HepG2 (cell line): ENCODE measurements around the gene TMEM14C. TPM values are rescaled to one million over a fixed set of nuclear protein-coding genes. Genes with fewer than 3 reads are reported as not detected.

ENCODE experiments used
- HDAC1 ChIP-seq: sonication (generic); formaldehyde crosslinking; IDR thresholded peaks from 2 replicates; pipeline ENCODE4 v1.5.1; 2020; ENCODE audit warnings: mild to moderate bottlenecking, missing genetic modification reagents
- HDAC2 ChIP-seq: sonication (generic); formaldehyde crosslinking; IDR thresholded peaks from 2 replicates; pipeline ENCODE4 v1.4.0; 2020; ENCODE audit warnings: missing genetic modification reagents
- HES4 ChIP-seq: sonication (generic); formaldehyde crosslinking; IDR thresholded peaks from 2 replicates; pipeline ENCODE4 v1.9.0; 2021; ENCODE audit warnings: mild to moderate bottlenecking, missing genetic modification reagents, borderline replicate concordance
- HOMEZ ChIP-seq: IDR thresholded peaks from 2 replicates; pipeline ENCODE4 v1.6.1; 2016; ENCODE audit warnings: low read depth
- MIER3 ChIP-seq: IDR thresholded peaks from 2 replicates; pipeline ENCODE4 v1.6.1; 2016; ENCODE audit warnings: missing compliant biosample characterization, borderline replicate concordance
- MTF2 ChIP-seq: sonication (generic); formaldehyde crosslinking; IDR thresholded peaks from 2 replicates; pipeline ENCODE4 v1.5.0; 2020; ENCODE audit warnings: missing genetic modification reagents, borderline replicate concordance
- NFYC ChIP-seq: IDR thresholded peaks from 2 replicates; pipeline ENCODE4 v1.6.1; 2016; ENCODE audit warnings: missing genetic modification reagents, missing compliant biosample characterization
- REPIN1 ChIP-seq: sonication (generic); formaldehyde crosslinking; IDR thresholded peaks from 2 replicates; pipeline ENCODE4 v1.8.0; 2022; ENCODE audit warnings: missing genetic modification reagents, low read depth, mild to moderate bottlenecking, borderline replicate concordance
- RXRB ChIP-seq: IDR thresholded peaks from 2 replicates; pipeline ENCODE4 v1.6.1; 2016; ENCODE audit warnings: borderline replicate concordance, missing genetic modification reagents, missing compliant biosample characterization
- SMAD3 ChIP-seq: sonication (generic); formaldehyde crosslinking; IDR thresholded peaks from 2 replicates; pipeline ENCODE4 v1.4.0; 2020; ENCODE audit warnings: missing genetic modification reagents
- SMC3 ChIP-seq: IDR thresholded peaks from 2 replicates; pipeline ENCODE4 v1.6.1; 2011; ENCODE audit warnings: low read length, improper control_type of control experiment
- SNAI1 ChIP-seq: sonication (generic); formaldehyde crosslinking; IDR thresholded peaks from 2 replicates; pipeline ENCODE4 v1.5.0; 2020; ENCODE audit warnings: mild to moderate bottlenecking, missing genetic modification reagents, borderline replicate concordance
- SNAPC2 ChIP-seq: sonication (generic); formaldehyde crosslinking; IDR thresholded peaks from 2 replicates; pipeline ENCODE4 v1.8.1; 2022; ENCODE audit warnings: mild to moderate bottlenecking, missing genetic modification reagents
- ZHX1 ChIP-seq: sonication (generic); formaldehyde crosslinking; IDR thresholded peaks from 2 replicates; pipeline ENCODE4 v1.8.1; 2022; ENCODE audit warnings: low read depth, mild to moderate bottlenecking, missing genetic modification reagents
- ZNF224 ChIP-seq: sonication (generic); formaldehyde crosslinking; IDR thresholded peaks from 2 replicates; pipeline ENCODE4 v1.5.0; 2020; ENCODE audit warnings: mild to moderate bottlenecking, missing genetic modification reagents
- ZNF280B ChIP-seq: sonication (generic); formaldehyde crosslinking; IDR thresholded peaks from 2 replicates; pipeline ENCODE4 v1.5.0; 2020; ENCODE audit warnings: missing genetic modification reagents, mild to moderate bottlenecking, borderline replicate concordance
- ZNF333 ChIP-seq: sonication (generic); formaldehyde crosslinking; IDR thresholded peaks from 2 replicates; pipeline ENCODE4 v1.4.0; 2020; ENCODE audit warnings: mild to moderate bottlenecking, missing genetic modification reagents, borderline replicate concordance
- ZNF543 ChIP-seq: sonication (generic); formaldehyde crosslinking; IDR thresholded peaks from 2 replicates; pipeline ENCODE4 v1.4.0; 2020; ENCODE audit warnings: mild to moderate bottlenecking, missing genetic modification reagents
- ZNF557 ChIP-seq: sonication (generic); formaldehyde crosslinking; IDR thresholded peaks from 2 replicates; pipeline ENCODE4 v1.4.0; 2020; ENCODE audit warnings: missing genetic modification reagents
- ZNF704 ChIP-seq: sonication (generic); formaldehyde crosslinking; IDR thresholded peaks from 2 replicates; pipeline ENCODE4 v1.8.1; 2023; ENCODE audit warnings: mild to moderate bottlenecking, inconsistent platforms, moderate library complexity, missing genetic modification reagents, borderline replicate concordance
- ZNF720 ChIP-seq: sonication (generic); formaldehyde crosslinking; IDR thresholded peaks from 2 replicates; pipeline ENCODE4 v1.4.0; 2020; ENCODE audit warnings: missing genetic modification reagents
- ZNF768 ChIP-seq: sonication (generic); formaldehyde crosslinking; IDR thresholded peaks from 2 replicates; pipeline ENCODE4 v1.4.0; 2020; ENCODE audit warnings: missing genetic modification reagents
- ZNF792 ChIP-seq: IDR thresholded peaks from 2 replicates; pipeline ENCODE4 v1.6.1; 2016
- polyA plus RNA-seq, 8 experiments: library from polyadenylated mRNA; depleted of rRNA in 3 of 8; stranded (reverse) in 7 of 8; unstranded in 1 of 8; fragments of >200 nt; fragmentation: Illumina TruSeq in 4 of 8; extraction: Trizol in 4 of 8; gene quantifications; 2 replicates each; pipeline versions ENCODE4 v1.2.1 to v1.2.3, GENCODE V29; 2011 to 2016; ENCODE audit warnings: low read depth in 4 of 8, missing spikeins in 1 of 8, mixed read lengths in 1 of 8; ENCODE audit not compliant: insufficient read depth in 1 of 8
- total RNA-seq, 5 experiments: library from RNA; depleted of rRNA; stranded (reverse); fragments of >200 nt; fragmentation: Illumina TruSeq; extraction: Trizol; gene quantifications; 2 replicates each; pipeline ENCODE4 v1.2.3, GENCODE V29; 2016; ENCODE audit warnings: low read depth in 1 of 5

TMEM14C gene
- total and polyA plus RNA-seq, 2 of the 13 experiments (the other 11 are each of a cell fraction or from before 2014, with no cell fraction given): 184 TPM

GRCh38 chr6:10747251-10747972, 24.5 kb downstream of the TMEM14C start, which contains the start of gene TMEM14B (continued):
- TF ChIP-seq HOMEZ (peak; percentile 92), ZNF704 (CRISPR knock-in tag) (peak; percentile 71; the same call in 1 of the 2 replicates), SMC3 (0 out of 2 replicates have a peak, but pooled peaks have one; percentile 3), ZNF280B (CRISPR knock-in tag) (peak; percentile 82), RXRB (CRISPR knock-in tag) (peak; percentile 89), SMAD3 (CRISPR knock-in tag) (peak; percentile 98), HES4 (0 out of 2 replicates have a peak, but pooled peaks have one; percentile 64), SNAI1 (peak; percentile 95), ZNF768 (CRISPR knock-in tag) (peak; percentile 93), HDAC2 (CRISPR knock-in tag) (peak; percentile 81), ZNF543 (CRISPR knock-in tag) (peak; percentile 43; the same call in 1 of the 2 replicates), ZNF557 (no peak), SNAPC2 (CRISPR knock-in tag) (peak; percentile 75; the same call in 1 of the 2 replicates), ZNF792 (CRISPR knock-in tag) (peak; percentile 90), NFYC (CRISPR knock-in tag) (peak; percentile 59), MIER3 (CRISPR knock-in tag) (peak; percentile 78; the same call in 1 of the 2 replicates), MTF2 (CRISPR knock-in tag) (no peak), ZNF720 (CRISPR knock-in tag) (no peak), ZNF224 (0 out of 2 replicates have a peak, but pooled peaks have one; percentile 48), HDAC1 (CRISPR knock-in tag) (peak; percentile 95), ZNF333 (CRISPR knock-in tag) (peak; percentile 91), ZHX1 (CRISPR knock-in tag) (peak; percentile 83), REPIN1 (CRISPR knock-in tag) (peak; percentile 82)
